ENCODE data around the gene CLEC18B.

GRCh38 chr16:74438492-74438979, 17.3 kb upstream of the CLEC18B start:
- TF ChIP-seq CTCF (IDR thresholded peaks at IDR 0.05) (no peak), POLR2A (IDR thresholded peaks at IDR 0.05) (no peak)
